SK-N-SH (cell line): ENCODE data around the gene DLGAP3. TPM values are rescaled to one million over a fixed set of nuclear protein-coding genes. Genes with fewer than 3 reads are reported as not detected.
A peak's percentile ranks its signal among the peaks of the same experiment; 100 is the strongest.

Experiments used
- CTCF ChIA-PET: fragments of 300-600, 350-600 bp; formaldehyde crosslinking; extraction: SDS; loops from one replicate; lab custom pipeline; 2021; lab: Yijun Ruan, JAX
- POLR2A ChIA-PET: fragments of 350-600 bp; sonication (Branson Sonifier 250); formaldehyde crosslinking; extraction: SDS; loops from one replicate; lab custom pipeline; 2020; ENCODE audit warnings: antibody characterized with exemption, inconsistent platforms; lab: Yijun Ruan, JAX
- DNase-seq: peaks from one replicate; pipeline ENCODE4 v3.0.0; 2012
- H2AFZ ChIP-seq: fragments of 200-600 bp; sonication (generic); 2 replicates; pipeline ENCODE4 v1.8.1; 2016; ENCODE audit warnings: antibody characterized with exemption, mild to moderate bottlenecking, low read depth
- H3F3A ChIP-seq: fragments of 200-600 bp; sonication (generic); replicated peaks from 2 replicates; pipeline ENCODE3; 2016; ENCODE audit warnings: antibody characterized with exemption, mild to moderate bottlenecking; ENCODE audit not compliant: insufficient read depth
- H3K27ac ChIP-seq, 2 experiments: fragments of 200-500 bp in 1 of 2; fragments of 200-600 bp in 1 of 2; sonication (Bioruptor generic) in 1 of 2; sonication (generic), shearing (Covaris generic) in 1 of 2; 2 replicates each; pipeline versions ENCODE4 v1.5.1 to v1.6.1; 2014 to 2016; ENCODE audit warnings: low read depth in 2 of 2, inconsistent platforms in 1 of 2, low read length in 1 of 2, mild to moderate bottlenecking in 1 of 2, mixed read lengths in 1 of 2
- H3K27me3 ChIP-seq: fragments of 200-600 bp; sonication (generic), shearing (Covaris generic); 2 replicates; pipeline ENCODE4 v1.6.1; 2016; ENCODE audit warnings: mixed run types; ENCODE audit not compliant: insufficient read depth
- H3K36me3 ChIP-seq, 2 experiments: fragments of 200-500 bp in 1 of 2; fragments of 200-600 bp in 1 of 2; sonication (Bioruptor generic) in 1 of 2; sonication (generic) in 1 of 2; replicated peaks in 1 of 2; 2 replicates each; pipeline versions ENCODE3 to v1.5.1; 2014 to 2016; ENCODE audit warnings: low read length in 1 of 2, mild to moderate bottlenecking in 1 of 2; ENCODE audit not compliant: insufficient read depth in 2 of 2, control insufficient read depth in 1 of 2
- H3K4me1 ChIP-seq, 2 experiments: fragments of 200-500 bp in 1 of 2; fragments of 200-600 bp in 1 of 2; sonication (Bioruptor generic) in 1 of 2; sonication (generic), shearing (Covaris generic) in 1 of 2; 2 replicates each; pipeline versions ENCODE4 v1.5.1 to v1.6.1; 2014 to 2016; ENCODE audit warnings: low read depth in 1 of 2, low read length in 1 of 2, mixed run types in 1 of 2; ENCODE audit not compliant: insufficient read depth in 2 of 2, control insufficient read depth in 1 of 2
- H3K4me2 ChIP-seq: fragments of 200-600 bp; sonication (generic), shearing (Covaris generic); 2 replicates; pipeline ENCODE4 v1.6.1; 2017; ENCODE audit warnings: mixed run types
- H3K4me3 ChIP-seq, 2 experiments: fragments of 200-500 bp in 1 of 2; fragments of 200-600 bp in 1 of 2; sonication (Bioruptor generic) in 1 of 2; sonication (generic), shearing (Covaris generic) in 1 of 2; 2 replicates each; pipeline versions ENCODE4 v1.5.1 to v1.8.1; 2014 to 2016; ENCODE audit warnings: low read depth in 2 of 2, inconsistent platforms in 1 of 2, low read length in 1 of 2, mild to moderate bottlenecking in 1 of 2, mixed read lengths in 1 of 2, moderate library complexity in 1 of 2
- H3K79me2 ChIP-seq: fragments of 200-600 bp; sonication (generic); 2 replicates; pipeline ENCODE4 v1.8.1; 2017; ENCODE audit warnings: mild to moderate bottlenecking; ENCODE audit not compliant: insufficient read depth
- H3K9ac ChIP-seq: fragments of 200-600 bp; sonication (generic); 2 replicates; pipeline ENCODE4 v1.6.1; 2017; ENCODE audit warnings: mixed run types
- H3K9me2 ChIP-seq: fragments of 200-600 bp; sonication (generic); 2 replicates; pipeline ENCODE4 v1.6.1; 2017; ENCODE audit warnings: mixed run types
- H3K9me3 ChIP-seq: fragments of 200-600 bp; sonication (generic); 2 replicates; pipeline ENCODE4 v1.6.1; 2017; ENCODE audit warnings: mixed run types, mild to moderate bottlenecking, moderate library complexity
- H4K20me1 ChIP-seq: fragments of 200-600 bp; sonication (generic); 2 replicates; pipeline ENCODE4 v1.6.1; 2017; ENCODE audit warnings: mild to moderate bottlenecking, mixed run types; ENCODE audit not compliant: insufficient read depth
- CHD2 ChIP-seq: fragments of 150-350 bp; IDR thresholded peaks from 2 replicates; pipeline ENCODE4 v1.6.1; 2018; ENCODE audit warnings: low read length; ENCODE audit not compliant: partially characterized antibody
- ELF1 ChIP-seq: IDR thresholded peaks from 2 replicates; pipeline ENCODE4 v1.4.0; 2012
- EP300 ChIP-seq, 2 experiments: IDR thresholded peaks; 2 replicates each; pipeline versions ENCODE4 v1.4.0 to v1.6.1; 2012; ENCODE audit warnings: borderline replicate concordance in 1 of 2, low read depth in 1 of 2, low read length in 1 of 2
- FOXJ3 ChIP-seq: sonication (generic); formaldehyde crosslinking; IDR thresholded peaks from 2 replicates; pipeline ENCODE4 v1.5.1; 2020; ENCODE audit warnings: mild to moderate bottlenecking, missing genetic modification reagents
- FOXM1 ChIP-seq: IDR thresholded peaks from 2 replicates; pipeline ENCODE4 v1.4.0; 2012; ENCODE audit warnings: low read depth, mild to moderate bottlenecking
- GABPA ChIP-seq: IDR thresholded peaks from 2 replicates; pipeline ENCODE4 v1.4.0; 2012; ENCODE audit warnings: low read depth, mild to moderate bottlenecking
- JUND ChIP-seq: IDR thresholded peaks from 2 replicates; pipeline ENCODE4 v1.4.0; 2012
- NRF1 ChIP-seq: IDR thresholded peaks from 2 replicates; pipeline ENCODE4 v1.6.1; 2012; ENCODE audit warnings: low read depth, mild to moderate bottlenecking, low read length
- POLR2AphosphoS5 ChIP-seq: IDR thresholded peaks from 2 replicates; pipeline ENCODE4 v1.6.1; 2012; ENCODE audit warnings: low read depth, low read length
- RAD21 ChIP-seq: IDR thresholded peaks from 2 replicates; pipeline ENCODE4 v1.6.1; 2012; ENCODE audit warnings: mild to moderate bottlenecking, low read length
- RCOR1 ChIP-seq: fragments of 150-350 bp; IDR thresholded peaks from 2 replicates; pipeline ENCODE4 v1.6.1; 2017; ENCODE audit warnings: antibody characterized with exemption, low read length
- RFX5 ChIP-seq: IDR thresholded peaks from 2 replicates; pipeline ENCODE4 v1.6.1; 2012; ENCODE audit warnings: mild to moderate bottlenecking, improper control_type of control experiment, low read length
- WGBS: methylation state at CpG from one replicate; pipeline ENCODE4 v1.1.6; 2017; ENCODE audit warnings: low lambda C conversion rate; 5-methylcytosine and 5-hydroxymethylcytosine counted together
- polyA plus RNA-seq, 3 experiments: library from polyadenylated mRNA; depleted of rRNA; stranded (reverse); fragments of >200 nt; gene quantifications; 2 replicates each; pipeline ENCODE4 v1.2.3, GENCODE V29; 2012
- TF ChIP-seq, protein P1 (sequence below): fragments of 150-350 bp; IDR thresholded peaks from 2 replicates; pipeline ENCODE4 v1.6.1; 2017; ENCODE audit warnings: antibody characterized with exemption, low read length, low read depth, borderline replicate concordance
- TF ChIP-seq, protein P2 (sequence below): IDR thresholded peaks from 2 replicates; pipeline ENCODE4; 2012
- TF ChIP-seq, protein P3 (sequence below): IDR thresholded peaks from 2 replicates; pipeline ENCODE4 v1.4.0; 2012; ENCODE audit warnings: low read depth, borderline replicate concordance
- TF ChIP-seq, protein P4 (sequence below): IDR thresholded peaks from 2 replicates; pipeline ENCODE4 v1.4.0; 2012; ENCODE audit warnings: low read depth
- TF ChIP-seq, protein P5 (sequence below): fragments of 150-350 bp; IDR thresholded peaks from 2 replicates; pipeline ENCODE4 v1.6.1; 2016; ENCODE audit warnings: mild to moderate bottlenecking, low read depth, low read length

Gene DLGAP3
- polyA plus RNA-seq, 1 of the 3 experiments (the other 2 are of a cell fraction) = 0.15 TPM

DNA sequence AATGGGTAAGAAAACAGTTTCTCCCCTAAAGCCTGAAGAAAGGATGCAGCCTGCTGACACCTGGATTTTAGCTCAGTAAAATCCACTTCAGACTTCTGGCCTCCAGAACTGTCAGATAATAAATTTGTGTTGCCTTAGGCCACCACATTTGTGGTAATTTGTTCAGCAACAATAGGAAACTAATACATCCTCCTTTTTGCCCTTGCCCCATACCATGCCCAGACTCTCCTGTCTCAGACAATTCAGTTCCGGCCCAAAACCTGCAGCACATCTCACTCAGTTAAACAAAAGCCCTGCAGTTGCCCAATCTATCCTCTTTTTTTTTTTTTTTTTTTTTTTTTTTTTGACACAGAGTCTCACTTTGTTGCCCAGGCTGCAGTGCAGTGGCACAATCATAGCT lies 95.7 kb downstream of the DLGAP3 start:
- H3K4me3 ChIP-seq = no peak overlapping the region
- no peaks in the 10 kb centered on the region for H4K20me1 ChIP-seq
- POLR2A ChIA-PET = no interaction called here
- CTCF ChIA-PET = interaction anchor here (2.9 to 6.5 kb wide), 2 partner anchors 19 to 47 kb away, joined by 11 to 55 read pairs; no protein-coding TSS in a partner anchor
- H2AFZ ChIP-seq = no peak overlapping the region
- H3K9me2 ChIP-seq = no peaks in the 10 kb centered on the region
- no peaks in the 10 kb centered on the region for H3F3A ChIP-seq
- peaks cover 0 to 12% of the 10 kb centered on the region in 2 experiments; a peak in 1 of 4 replicates for H3K4me1 ChIP-seq
- H3K36me3 ChIP-seq = no peaks in the 10 kb centered on the region
- no peaks in the 10 kb centered on the region for H3K79me2 ChIP-seq
- DNase-seq = no peak
- no peak overlapping the region for H3K4me2 ChIP-seq
- no peaks in the 10 kb centered on the region for H3K27me3 ChIP-seq
- H3K9me3 ChIP-seq = no peaks in the 10 kb centered on the region
- no peak overlapping the region for H3K27ac ChIP-seq
- 81% methylated on average over 1 of the region's 1 CpG for WGBS
- no peak for TF ChIP-seq CHD2
- TF ChIP-seq, protein P1, sequence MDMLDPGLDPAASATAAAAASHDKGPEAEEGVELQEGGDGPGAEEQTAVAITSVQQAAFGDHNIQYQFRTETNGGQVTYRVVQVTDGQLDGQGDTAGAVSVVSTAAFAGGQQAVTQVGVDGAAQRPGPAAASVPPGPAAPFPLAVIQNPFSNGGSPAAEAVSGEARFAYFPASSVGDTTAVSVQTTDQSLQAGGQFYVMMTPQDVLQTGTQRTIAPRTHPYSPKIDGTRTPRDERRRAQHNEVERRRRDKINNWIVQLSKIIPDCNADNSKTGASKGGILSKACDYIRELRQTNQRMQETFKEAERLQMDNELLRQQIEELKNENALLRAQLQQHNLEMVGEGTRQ = no peak
- TF ChIP-seq ELF1 = no peak
- TF ChIP-seq NRF1 = no peak
- no peak for TF ChIP-seq POLR2AphosphoS5
- no peak for TF ChIP-seq JUND
- no peak for TF ChIP-seq FOXJ3 (CRISPR knock-in tag)
- no peak for TF ChIP-seq RAD21
- no peak for TF ChIP-seq RCOR1
- TF ChIP-seq, protein P2, sequence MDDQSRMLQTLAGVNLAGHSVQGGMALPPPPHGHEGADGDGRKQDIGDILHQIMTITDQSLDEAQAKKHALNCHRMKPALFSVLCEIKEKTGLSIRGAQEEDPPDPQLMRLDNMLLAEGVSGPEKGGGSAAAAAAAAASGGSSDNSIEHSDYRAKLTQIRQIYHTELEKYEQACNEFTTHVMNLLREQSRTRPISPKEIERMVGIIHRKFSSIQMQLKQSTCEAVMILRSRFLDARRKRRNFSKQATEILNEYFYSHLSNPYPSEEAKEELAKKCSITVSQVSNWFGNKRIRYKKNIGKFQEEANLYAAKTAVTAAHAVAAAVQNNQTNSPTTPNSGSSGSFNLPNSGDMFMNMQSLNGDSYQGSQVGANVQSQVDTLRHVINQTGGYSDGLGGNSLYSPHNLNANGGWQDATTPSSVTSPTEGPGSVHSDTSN = no peak
- TF ChIP-seq, protein P3, sequence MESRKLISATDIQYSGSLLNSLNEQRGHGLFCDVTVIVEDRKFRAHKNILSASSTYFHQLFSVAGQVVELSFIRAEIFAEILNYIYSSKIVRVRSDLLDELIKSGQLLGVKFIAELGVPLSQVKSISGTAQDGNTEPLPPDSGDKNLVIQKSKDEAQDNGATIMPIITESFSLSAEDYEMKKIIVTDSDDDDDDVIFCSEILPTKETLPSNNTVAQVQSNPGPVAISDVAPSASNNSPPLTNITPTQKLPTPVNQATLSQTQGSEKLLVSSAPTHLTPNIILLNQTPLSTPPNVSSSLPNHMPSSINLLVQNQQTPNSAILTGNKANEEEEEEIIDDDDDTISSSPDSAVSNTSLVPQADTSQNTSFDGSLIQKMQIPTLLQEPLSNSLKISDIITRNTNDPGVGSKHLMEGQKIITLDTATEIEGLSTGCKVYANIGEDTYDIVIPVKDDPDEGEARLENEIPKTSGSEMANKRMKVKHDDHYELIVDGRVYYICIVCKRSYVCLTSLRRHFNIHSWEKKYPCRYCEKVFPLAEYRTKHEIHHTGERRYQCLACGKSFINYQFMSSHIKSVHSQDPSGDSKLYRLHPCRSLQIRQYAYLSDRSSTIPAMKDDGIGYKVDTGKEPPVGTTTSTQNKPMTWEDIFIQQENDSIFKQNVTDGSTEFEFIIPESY = no peak
- TF ChIP-seq, protein P4, sequence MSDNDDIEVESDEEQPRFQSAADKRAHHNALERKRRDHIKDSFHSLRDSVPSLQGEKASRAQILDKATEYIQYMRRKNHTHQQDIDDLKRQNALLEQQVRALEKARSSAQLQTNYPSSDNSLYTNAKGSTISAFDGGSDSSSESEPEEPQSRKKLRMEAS = no peak
- H3K9ac ChIP-seq = no peak overlapping the region

DNA sequence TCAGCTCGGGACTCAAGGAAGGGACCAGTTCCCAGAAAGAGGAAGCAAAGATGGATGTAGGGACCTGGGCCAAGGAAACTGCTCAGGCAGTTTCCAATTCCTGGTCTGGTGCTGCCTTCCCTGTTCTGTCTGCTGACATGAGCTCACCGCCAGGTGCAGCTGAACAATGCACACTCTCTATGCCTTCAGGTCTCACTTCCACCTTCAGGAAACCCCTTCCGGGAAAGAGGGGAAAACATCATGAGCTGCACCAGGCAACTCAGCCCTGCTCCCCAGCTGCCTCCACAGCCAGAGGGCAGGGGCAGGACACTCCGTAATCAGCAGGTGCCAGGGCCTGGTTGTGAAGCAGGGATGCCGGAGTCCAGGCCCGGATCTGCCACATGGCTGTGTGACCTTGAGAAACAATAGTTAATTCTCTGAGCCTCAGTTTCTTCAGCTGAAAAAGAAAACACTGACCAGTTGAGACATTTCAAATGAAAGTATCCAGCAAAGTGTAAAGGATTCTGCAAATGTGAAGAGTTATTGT lies 97.7 kb downstream of the DLGAP3 start:
- no peak overlapping the region for H3K4me2 ChIP-seq
- H2AFZ ChIP-seq = no peak overlapping the region
- no peaks in the 10 kb centered on the region for H3K79me2 ChIP-seq
- no peak overlapping the region for H3K4me3 ChIP-seq
- H3K9me3 ChIP-seq = no peaks in the 10 kb centered on the region
- ChIA-PET POLR2A (interaction anchor here (1.2 kb wide), 1 partner anchor 13 kb away, joined by 4 read pairs; no protein-coding TSS in a partner anchor), CTCF (interaction anchor here (1.9 to 2.0 kb wide), 2 partner anchors 21 to 45 kb away, joined by 8 to 18 read pairs; no protein-coding TSS in a partner anchor)
- H3K9ac ChIP-seq = no peak overlapping the region
- H3K4me1 ChIP-seq = peaks cover 0 to 26% of the 10 kb centered on the region in 2 experiments; a peak in 1 of 4 replicates
- H3K9me2 ChIP-seq = no peaks in the 10 kb centered on the region
- peak; percentile 54 for DNase-seq
- H3K36me3 ChIP-seq = no peaks in the 10 kb centered on the region
- 0 out of 4 replicates have a peak overlapping the region, but pooled peaks of 1 of the 2 experiments have one; percentile 35 for H3K27ac ChIP-seq
- H4K20me1 ChIP-seq = no peaks in the 10 kb centered on the region
- WGBS = 66% methylated on average over 5 of the region's 6 CpGs
- no peaks in the 10 kb centered on the region for H3F3A ChIP-seq
- TF ChIP-seq RFX5 (no peak), GABPA (no peak), RCOR1 (no peak), FOXM1 (no peak), CHD2 (no peak), ELF1 (no peak), EP300 (IDR thresholded peaks at IDR 0.05; ENCODE audit: borderline replicate concordance in 1 of 2, low read depth in 1 of 2, low read length in 1 of 2) (peak in 1 of 2 experiments; percentile 11; a peak in 1 of 4 replicates)
- TF ChIP-seq, protein P5, sequence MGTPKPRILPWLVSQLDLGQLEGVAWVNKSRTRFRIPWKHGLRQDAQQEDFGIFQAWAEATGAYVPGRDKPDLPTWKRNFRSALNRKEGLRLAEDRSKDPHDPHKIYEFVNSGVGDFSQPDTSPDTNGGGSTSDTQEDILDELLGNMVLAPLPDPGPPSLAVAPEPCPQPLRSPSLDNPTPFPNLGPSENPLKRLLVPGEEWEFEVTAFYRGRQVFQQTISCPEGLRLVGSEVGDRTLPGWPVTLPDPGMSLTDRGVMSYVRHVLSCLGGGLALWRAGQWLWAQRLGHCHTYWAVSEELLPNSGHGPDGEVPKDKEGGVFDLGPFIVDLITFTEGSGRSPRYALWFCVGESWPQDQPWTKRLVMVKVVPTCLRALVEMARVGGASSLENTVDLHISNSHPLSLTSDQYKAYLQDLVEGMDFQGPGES = no peak
- H3K27me3 ChIP-seq = no peaks in the 10 kb centered on the region
